Measurements from ENCODE around the gene NXPH4. TPM values are rescaled to one million over a fixed set of nuclear protein-coding genes. Genes with fewer than 3 reads are reported as not detected.

Gene NXPH4
- total RNA-seq, 1 experiment from 2014 or later, result 20.3 TPM

- intact Hi-C loops (cut with micrococcal nuclease; ENCODE audit: unreplicated experiment), result no loop called here
- no peak overlapping the region for H3K27ac ChIP-seq
- DNase-seq, result no peak
- H3K4me1 ChIP-seq (replicated peaks; ENCODE audit: insufficient read depth), result no peaks in the 10 kb centered on the region
- no peak overlapping the region for H2AFZ ChIP-seq
- TF ChIP-seq CTCF (conservative IDR thresholded peaks at IDR 0.05) (no peak), EZH2 (IDR thresholded peaks at IDR 0.05; ENCODE audit: low read depth) (no peak)
- H3K9me2 ChIP-seq (ENCODE audit: insufficient read depth), result no peaks in the 10 kb centered on the region
- no peaks in the 10 kb centered on the region for H3F3A ChIP-seq (ENCODE audit: insufficient read depth, low read depth)
- no peaks in the 10 kb centered on the region for H3K36me3 ChIP-seq (ENCODE audit: low read depth)
- no peak overlapping the region for H3K4me3 ChIP-seq
- no peaks in the 10 kb centered on the region for H4K20me1 ChIP-seq (ENCODE audit: insufficient read depth)
- ChIA-PET POLR2A (ENCODE audit: unreplicated experiment) (no interaction called here), CTCF (no interaction called here)
- H3K27me3 ChIP-seq (ENCODE audit: insufficient read depth, low read depth), result no peaks in the 10 kb centered on the region
- H3K4me2 ChIP-seq, result no peak overlapping the region
- H3K79me2 ChIP-seq (ENCODE audit: low read depth), result no peaks in the 10 kb centered on the region
- H3K9me3 ChIP-seq (ENCODE audit: insufficient read depth, low read depth), result no peaks in the 10 kb centered on the region
- no TSS peak for BruUV-seq (replicated peaks)
These were observed 8.6 kb upstream of the NXPH4 start for GRCh38 chr12:57207731-57208630.

GRCh38 chr12:57208631-57209282 is 7.8 kb upstream of the NXPH4 start:
- no peak for DNase-seq
- no peak for TF ChIP-seq EZH2 (IDR thresholded peaks at IDR 0.05; ENCODE audit: low read depth)
- no peak for TF ChIP-seq CTCF (conservative IDR thresholded peaks at IDR 0.05)
- Histone ChIP-seq H3K9me3 (ENCODE audit: insufficient read depth, low read depth) (no peaks in the 10 kb centered on the region), H3K79me2 (ENCODE audit: low read depth) (no peaks in the 10 kb centered on the region), H3F3A (ENCODE audit: insufficient read depth, low read depth) (peaks cover 4% of the 10 kb centered on the region), H3K4me3 (no peak overlapping the region), H3K4me2 (no peak overlapping the region), H3K27me3 (ENCODE audit: insufficient read depth, low read depth) (no peaks in the 10 kb centered on the region), H3K9me2 (ENCODE audit: insufficient read depth) (no peaks in the 10 kb centered on the region), H2AFZ (no peak overlapping the region), H3K36me3 (ENCODE audit: low read depth) (no peaks in the 10 kb centered on the region), H4K20me1 (ENCODE audit: insufficient read depth) (no peaks in the 10 kb centered on the region), H3K4me1 (replicated peaks; ENCODE audit: insufficient read depth) (peaks cover 4% of the 10 kb centered on the region), H3K27ac (no peak overlapping the region)
- no TSS peak for BruUV-seq (replicated peaks)
- POLR2A ChIA-PET (ENCODE audit: unreplicated experiment), result no interaction called here
- intact Hi-C loops (cut with micrococcal nuclease; ENCODE audit: unreplicated experiment), result no loop called here
- CTCF ChIA-PET, result no interaction called here

- intact Hi-C loops (cut with micrococcal nuclease; ENCODE audit: unreplicated experiment), result no loop called here
- Histone ChIP-seq H3K4me1 (replicated peaks; ENCODE audit: insufficient read depth) (peaks cover 16% of the 10 kb centered on the region), H4K20me1 (ENCODE audit: insufficient read depth) (no peaks in the 10 kb centered on the region), H3K27ac (no peak overlapping the region), H3K4me2 (no peak overlapping the region), H3F3A (ENCODE audit: insufficient read depth, low read depth) (peaks cover 13% of the 10 kb centered on the region), H3K36me3 (ENCODE audit: low read depth) (no peaks in the 10 kb centered on the region), H3K27me3 (ENCODE audit: insufficient read depth, low read depth) (no peaks in the 10 kb centered on the region), H3K79me2 (ENCODE audit: low read depth) (no peaks in the 10 kb centered on the region), H2AFZ (no peak overlapping the region), H3K9me2 (ENCODE audit: insufficient read depth) (no peaks in the 10 kb centered on the region), H3K9me3 (ENCODE audit: insufficient read depth, low read depth) (no peaks in the 10 kb centered on the region), H3K4me3 (no peak overlapping the region)
- BruUV-seq (replicated peaks), result no TSS peak
- ChIA-PET CTCF (no interaction called here), POLR2A (ENCODE audit: unreplicated experiment) (no interaction called here)
- DNase-seq, result no peak
- TF ChIP-seq EZH2 (IDR thresholded peaks at IDR 0.05; ENCODE audit: low read depth), result no peak
- TF ChIP-seq CTCF (conservative IDR thresholded peaks at IDR 0.05), result no peak
These were observed 6.7 kb upstream of the NXPH4 start for GRCh38 chr12:57209916-57210315.

Measured in PC-9 (cell line).